Measurements from ENCODE around the gene MAD1L1.

The MAD1L1 gene

GRCh38 chr7:1794888-1795542 is 437.7 kb downstream of the MAD1L1 start:
- no peak for DNase-seq

DNA sequence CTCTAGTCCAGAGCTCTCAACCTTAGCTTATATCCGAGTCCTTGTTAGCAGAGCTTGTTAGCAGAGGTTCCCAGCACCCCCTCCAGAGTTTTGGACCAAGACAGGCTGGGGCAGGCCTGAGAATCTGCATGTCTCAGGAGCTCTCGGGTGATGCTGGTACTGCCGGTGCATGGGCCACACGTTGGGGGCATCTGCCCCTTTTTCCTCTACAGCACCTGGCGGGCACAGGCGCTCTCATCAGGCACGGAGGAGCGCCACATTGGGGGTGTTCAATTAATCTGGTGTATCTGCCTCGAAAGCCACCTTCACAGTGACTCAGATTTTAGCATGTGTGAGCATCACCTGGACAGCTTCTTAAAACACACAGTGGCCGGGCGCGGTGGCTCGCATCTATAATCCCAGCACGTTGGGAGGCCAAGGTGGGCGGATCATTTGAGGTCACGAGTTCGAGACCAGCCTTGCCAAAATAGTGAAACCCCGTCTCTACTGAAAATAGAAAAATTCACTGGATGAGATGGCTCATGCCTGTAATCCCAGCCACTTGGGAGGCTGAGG is 445.0 kb downstream of the MAD1L1 start:
- no peak for DNase-seq

GRCh38 chr7:1787241-1787640 is 445.5 kb downstream of the MAD1L1 start:
- DNase-seq, result no peak

GRCh38 chr7:1785839-1786238 is 446.9 kb downstream of the MAD1L1 start:
- no peak for DNase-seq

DNA sequence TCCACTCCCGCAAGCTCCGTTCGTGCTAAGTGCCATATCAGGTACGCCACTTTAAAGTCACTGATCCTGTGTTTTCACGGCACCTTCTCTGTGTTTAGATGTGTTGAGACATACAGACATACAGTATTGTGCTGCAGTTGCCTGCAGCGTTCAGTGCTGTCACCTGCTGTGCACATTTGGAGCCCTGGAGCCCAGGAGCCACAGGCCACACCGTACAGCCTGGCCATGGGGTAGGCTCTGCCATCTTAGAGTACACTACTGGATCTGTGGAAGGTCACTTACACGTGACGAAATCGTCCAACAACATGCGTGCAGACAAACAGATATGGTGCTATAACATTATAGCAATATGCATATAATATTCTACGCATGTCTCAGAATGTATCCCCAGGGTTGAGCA is 451.4 kb downstream of the MAD1L1 start:
- DNase-seq, result no peak

DNA sequence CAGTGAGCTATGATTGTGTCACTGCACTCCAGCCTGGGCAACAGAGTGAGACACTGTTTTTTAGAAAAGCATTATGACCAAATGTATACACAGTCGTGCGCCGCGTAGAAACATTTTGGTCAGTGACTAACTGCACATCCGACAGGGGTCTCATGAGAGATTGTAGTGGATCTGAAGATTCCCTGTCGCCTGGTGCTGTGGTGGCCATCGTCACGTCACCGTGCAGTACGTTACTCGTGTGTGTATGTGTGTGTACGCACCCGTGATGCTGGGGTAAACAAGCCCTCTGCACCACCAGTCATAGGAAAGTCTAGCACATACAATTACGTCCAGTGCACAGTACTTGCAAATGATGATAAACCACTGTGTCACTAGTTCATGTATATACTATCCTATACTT is 453.3 kb downstream of the MAD1L1 start:
- no peak for DNase-seq

DNA sequence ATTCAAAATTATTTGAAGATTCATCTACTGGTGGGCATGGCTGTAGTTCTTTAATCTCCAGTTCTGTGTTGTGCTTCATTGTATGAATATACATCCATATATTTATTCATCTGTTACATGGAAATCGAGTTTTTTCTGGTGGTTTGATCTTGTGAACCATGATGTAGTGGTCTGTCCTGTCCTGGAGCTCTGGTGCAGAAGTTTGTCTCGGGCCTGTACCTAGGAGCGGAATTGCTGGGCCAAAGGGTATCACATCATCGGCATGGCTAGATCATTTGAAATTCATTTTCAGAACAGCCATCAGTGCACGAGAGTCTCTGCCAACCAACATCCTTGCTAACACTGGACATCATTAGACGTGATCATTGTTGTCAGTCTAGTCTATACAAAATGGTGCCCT is 455.6 kb downstream of the MAD1L1 start:
- no peak for DNase-seq

GRCh38 chr7:1775389-1775788 is 457.4 kb downstream of the MAD1L1 start:
- DNase-seq, result no peak

DNA sequence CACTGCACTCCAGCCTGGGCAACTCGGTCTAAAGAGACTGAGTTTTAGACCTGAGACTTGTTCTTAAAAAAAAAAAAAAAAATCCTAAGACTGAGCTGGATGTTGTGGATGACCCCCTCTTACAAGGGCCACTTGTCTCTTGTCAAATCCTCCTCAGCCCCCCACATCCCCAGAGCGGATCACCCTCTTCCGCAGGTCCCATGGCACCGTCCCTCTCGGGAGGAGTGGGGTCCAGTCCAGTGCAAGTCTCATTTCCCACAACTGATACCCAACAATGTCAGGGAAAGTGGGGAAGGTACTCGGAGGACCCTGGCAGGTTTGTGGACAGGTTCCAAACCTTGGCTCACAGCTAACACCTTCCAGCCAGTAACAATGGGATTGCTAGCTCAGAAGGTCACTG is 462.4 kb downstream of the MAD1L1 start:
- DNase-seq, result no peak

GRCh38 chr7:1769286-1770200 is 463.2 kb downstream of the MAD1L1 start:
- DNase-seq, result no peak

GRCh38 chr7:1768832-1769231 is 463.9 kb downstream of the MAD1L1 start:
- no peak for DNase-seq

DNA sequence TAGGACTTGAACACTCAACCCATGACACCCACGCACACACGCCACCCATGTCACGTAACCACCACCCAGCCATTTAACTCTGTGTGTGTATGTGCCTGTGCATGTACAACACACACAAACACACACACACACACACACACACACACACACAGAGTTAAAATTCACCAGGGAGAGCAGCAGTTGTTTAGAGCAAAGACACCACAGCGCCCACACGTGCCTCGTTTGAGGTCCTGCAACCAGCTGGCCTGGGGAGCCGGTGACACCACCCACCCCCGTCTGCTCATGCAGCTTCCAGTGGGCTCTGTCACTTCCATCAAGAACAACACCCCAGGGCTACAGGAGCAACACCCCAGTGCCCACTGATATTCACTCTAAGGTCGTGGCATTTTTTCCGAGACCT is 465.2 kb downstream of the MAD1L1 start:
- no peak for DNase-seq
